PFSK-1 (cell line): Measurements from ENCODE around the gene SYNCRIP.

Source experiments
- FOXP2 ChIP-seq: optimal IDR thresholded peaks from 2 replicates; pipeline ENCODE3; 2011; ENCODE audit warnings: borderline replicate concordance, control low read depth, inconsistent platforms; ENCODE audit not compliant: insufficient read depth; ENCODE audit errors: extremely low read length, extremely low read depth
- POLR2AphosphoS5 ChIP-seq: IDR thresholded peaks from 2 replicates; pipeline ENCODE4 v1.6.1; 2012; ENCODE audit warnings: low read depth, mild to moderate bottlenecking, control low read depth, low read length, moderate library complexity
- SIN3A ChIP-seq: IDR thresholded peaks from 2 replicates; pipeline ENCODE4 v1.6.1; 2012; ENCODE audit warnings: mild to moderate bottlenecking, low read length, moderate library complexity, borderline replicate concordance; ENCODE audit not compliant: insufficient read depth
- TAF1 ChIP-seq: IDR thresholded peaks from 2 replicates; pipeline ENCODE4 v1.6.1; 2012; ENCODE audit warnings: low read length, control low read depth, borderline replicate concordance; ENCODE audit not compliant: insufficient read depth
- TF ChIP-seq, protein P1 (sequence below), 2 experiments: IDR thresholded peaks; 2 replicates each; pipeline versions ENCODE4 v1.6.1 to v1.8.0; 2011 to 2012; ENCODE audit warnings: low read depth in 2 of 2, low read length in 2 of 2, control low read depth in 1 of 2, inconsistent platforms in 1 of 2, mild to moderate bottlenecking in 1 of 2, moderate library complexity in 1 of 2; ENCODE audit not compliant: insufficient read depth in 1 of 2

The SYNCRIP gene

GRCh38 chr6:85574932-85575598, 67.6 kb downstream of the SYNCRIP start:
- no peak for TF ChIP-seq POLR2AphosphoS5
- TF ChIP-seq SIN3A = no peak
- no peak for TF ChIP-seq TAF1

DNA sequence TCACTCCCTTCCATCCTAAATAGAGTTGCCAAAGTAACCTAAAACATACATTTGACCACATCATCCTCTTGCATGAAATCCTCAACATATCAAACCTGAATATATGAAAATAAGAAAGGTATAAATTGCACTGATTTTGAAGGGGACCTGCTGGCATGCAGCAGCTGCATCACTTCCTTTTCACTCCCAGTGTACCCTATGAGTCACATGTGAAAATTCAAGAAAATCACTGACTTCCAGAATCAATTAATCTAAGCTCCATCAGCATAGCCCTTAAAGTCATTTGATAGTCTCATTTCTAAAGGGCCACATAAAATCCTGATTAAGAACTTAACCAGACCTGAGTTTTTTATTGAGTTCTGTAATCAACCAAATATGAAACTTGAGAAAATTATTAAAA, 73.4 kb downstream of the SYNCRIP start:
- no peak for TF ChIP-seq SIN3A
- no peak for TF ChIP-seq TAF1
- no peak for TF ChIP-seq POLR2AphosphoS5
- TF ChIP-seq FOXP2 = no peak

DNA sequence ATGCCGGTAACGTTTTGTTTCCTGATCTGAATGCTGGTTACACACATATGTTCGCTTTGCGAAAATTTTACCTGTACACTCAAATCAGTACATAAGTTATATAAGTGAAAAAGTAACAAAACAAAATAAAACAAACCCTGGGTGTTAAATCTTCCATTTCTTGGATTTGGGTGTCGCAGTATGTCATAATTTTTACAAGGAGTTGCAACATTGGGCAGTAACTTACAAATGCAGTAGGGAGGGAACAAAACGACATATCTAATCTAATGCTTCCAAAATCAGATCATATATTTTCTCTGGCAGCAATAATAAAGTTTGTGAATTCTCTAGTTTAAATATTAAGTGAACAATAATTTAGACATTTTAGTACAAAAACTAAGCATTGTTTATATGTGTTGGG, 74.3 kb downstream of the SYNCRIP start:
- no peak for TF ChIP-seq POLR2AphosphoS5
- no peak for TF ChIP-seq SIN3A
- TF ChIP-seq, protein P1, sequence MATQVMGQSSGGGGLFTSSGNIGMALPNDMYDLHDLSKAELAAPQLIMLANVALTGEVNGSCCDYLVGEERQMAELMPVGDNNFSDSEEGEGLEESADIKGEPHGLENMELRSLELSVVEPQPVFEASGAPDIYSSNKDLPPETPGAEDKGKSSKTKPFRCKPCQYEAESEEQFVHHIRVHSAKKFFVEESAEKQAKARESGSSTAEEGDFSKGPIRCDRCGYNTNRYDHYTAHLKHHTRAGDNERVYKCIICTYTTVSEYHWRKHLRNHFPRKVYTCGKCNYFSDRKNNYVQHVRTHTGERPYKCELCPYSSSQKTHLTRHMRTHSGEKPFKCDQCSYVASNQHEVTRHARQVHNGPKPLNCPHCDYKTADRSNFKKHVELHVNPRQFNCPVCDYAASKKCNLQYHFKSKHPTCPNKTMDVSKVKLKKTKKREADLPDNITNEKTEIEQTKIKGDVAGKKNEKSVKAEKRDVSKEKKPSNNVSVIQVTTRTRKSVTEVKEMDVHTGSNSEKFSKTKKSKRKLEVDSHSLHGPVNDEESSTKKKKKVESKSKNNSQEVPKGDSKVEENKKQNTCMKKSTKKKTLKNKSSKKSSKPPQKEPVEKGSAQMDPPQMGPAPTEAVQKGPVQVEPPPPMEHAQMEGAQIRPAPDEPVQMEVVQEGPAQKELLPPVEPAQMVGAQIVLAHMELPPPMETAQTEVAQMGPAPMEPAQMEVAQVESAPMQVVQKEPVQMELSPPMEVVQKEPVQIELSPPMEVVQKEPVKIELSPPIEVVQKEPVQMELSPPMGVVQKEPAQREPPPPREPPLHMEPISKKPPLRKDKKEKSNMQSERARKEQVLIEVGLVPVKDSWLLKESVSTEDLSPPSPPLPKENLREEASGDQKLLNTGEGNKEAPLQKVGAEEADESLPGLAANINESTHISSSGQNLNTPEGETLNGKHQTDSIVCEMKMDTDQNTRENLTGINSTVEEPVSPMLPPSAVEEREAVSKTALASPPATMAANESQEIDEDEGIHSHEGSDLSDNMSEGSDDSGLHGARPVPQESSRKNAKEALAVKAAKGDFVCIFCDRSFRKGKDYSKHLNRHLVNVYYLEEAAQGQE (IDR thresholded peaks at IDR 0.05; ENCODE audit: insufficient read depth in 1 of 2, low read depth in 2 of 2, low read length in 2 of 2) = no peak
- TF ChIP-seq TAF1 = no peak
- TF ChIP-seq FOXP2 = no peak

DNA sequence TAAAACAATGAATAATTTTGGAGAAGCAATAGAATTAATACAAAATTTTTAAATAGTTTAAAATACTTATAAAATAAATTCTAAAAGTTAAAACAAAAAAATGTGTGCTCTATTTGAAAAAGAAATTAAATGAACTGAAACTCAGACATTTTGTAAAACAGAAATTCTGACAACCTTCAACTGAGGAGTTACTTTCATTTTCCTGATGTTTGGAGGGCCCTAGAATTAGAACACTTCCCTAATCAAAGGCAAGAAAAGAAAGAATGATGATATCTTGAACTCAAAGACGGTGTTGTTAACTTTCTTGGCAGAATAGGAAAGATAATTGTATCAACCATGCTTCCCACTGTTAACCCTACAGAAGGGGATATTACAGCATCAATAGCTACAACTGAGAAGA, 77.0 kb downstream of the SYNCRIP start:
- TF ChIP-seq, protein P1 (IDR thresholded peaks at IDR 0.05; ENCODE audit: insufficient read depth in 1 of 2, low read depth in 2 of 2, low read length in 2 of 2) = no peak
- TF ChIP-seq POLR2AphosphoS5 (no peak), FOXP2 (no peak), TAF1 (no peak), SIN3A (no peak)
